Ectodermal cell (in vitro differentiated cells): Measurements from ENCODE around the gene ERAL1.

ENCODE experiments used
- H3K27ac ChIP-seq: 2 replicates; pipeline ENCODE4 v1.7.0; 2013; ENCODE audit warnings: mild to moderate bottlenecking, low read depth, low read length; ENCODE audit not compliant: insufficient read depth, poor library complexity, severe bottlenecking
- H3K27me3 ChIP-seq: 2 replicates; pipeline ENCODE4 v1.7.0; 2013; ENCODE audit warnings: mild to moderate bottlenecking, low read length; ENCODE audit not compliant: insufficient read depth, control insufficient read depth, poor library complexity, severe bottlenecking
- H3K36me3 ChIP-seq: one replicate; pipeline ENCODE4 v1.7.0; 2013; ENCODE audit warnings: low read length; ENCODE audit not compliant: control insufficient read depth, insufficient read depth
- H3K4me1 ChIP-seq: one replicate; pipeline ENCODE4 v1.7.0; 2013; ENCODE audit warnings: low read length; ENCODE audit not compliant: control insufficient read depth, insufficient read depth
- H3K4me3 ChIP-seq: 2 replicates; pipeline ENCODE4 v1.7.0; 2013; ENCODE audit warnings: low read depth, low read length, control low read depth; ENCODE audit not compliant: insufficient read depth
- H3K9me3 ChIP-seq: 2 replicates; pipeline ENCODE4 v1.7.0; 2013; ENCODE audit warnings: mild to moderate bottlenecking, low read length, moderate library complexity; ENCODE audit not compliant: control insufficient read depth
- WGBS, 2 experiments: methylation state at CpG; one replicate each; pipeline ENCODE4 v1.1.7; 2013; ENCODE audit warnings: missing lambda C conversion rate in 2 of 2; 5-methylcytosine and 5-hydroxymethylcytosine counted together

The ERAL1 gene

GRCh38 chr17:28906706-28907438, 52.1 kb downstream of the ERAL1 start:
- Histone ChIP-seq H3K27ac (no peak overlapping the region), H3K4me3 (no peak overlapping the region), H3K4me1 (peaks cover 4% of the 10 kb centered on the region), H3K9me3 (no peaks in the 10 kb centered on the region), H3K27me3 (no peaks in the 10 kb centered on the region), H3K36me3 (peaks cover 50% of the 10 kb centered on the region)
- WGBS, 2 experiments: 94 to 95% methylated on average over 7 of the region's 7 CpGs

GRCh38 chr17:28907709-28908475, 53.1 kb downstream of the ERAL1 start:
- Histone ChIP-seq H3K4me1 (peaks cover 4% of the 10 kb centered on the region), H3K9me3 (no peaks in the 10 kb centered on the region), H3K4me3 (no peak overlapping the region), H3K27ac (no peak overlapping the region), H3K36me3 (peaks cover 60% of the 10 kb centered on the region), H3K27me3 (no peaks in the 10 kb centered on the region)
- 92% methylated on average over 3 of the region's 3 CpGs for WGBS, 2 experiments

- Histone ChIP-seq H3K36me3 (peaks cover 68% of the 10 kb centered on the region), H3K4me3 (no peak overlapping the region), H3K9me3 (no peaks in the 10 kb centered on the region), H3K27ac (no peak overlapping the region), H3K4me1 (peaks cover 4% of the 10 kb centered on the region), H3K27me3 (no peaks in the 10 kb centered on the region)
- 90 to 93% methylated on average over 6 of the region's 6 CpGs for WGBS, 2 experiments
Observed at GRCh38 chr17:28908640-28909167, 53.9 kb downstream of the ERAL1 start.

GRCh38 chr17:28910534-28910933, 55.7 kb downstream of the ERAL1 start:
- Histone ChIP-seq H3K9me3 (no peaks in the 10 kb centered on the region), H3K27ac (no peak overlapping the region), H3K36me3 (peaks cover 78% of the 10 kb centered on the region), H3K4me1 (peaks cover 4% of the 10 kb centered on the region), H3K27me3 (no peaks in the 10 kb centered on the region), H3K4me3 (no peak overlapping the region)
- WGBS, 2 experiments: 80 to 89% methylated on average over 1 of the region's 1 CpG
